ENCODE measurements around the gene BLOC1S3.

The BLOC1S3 gene

GRCh38 chr19:45141203-45141900, 37.2 kb upstream of the BLOC1S3 start:
- TF ChIP-seq, protein P1, sequence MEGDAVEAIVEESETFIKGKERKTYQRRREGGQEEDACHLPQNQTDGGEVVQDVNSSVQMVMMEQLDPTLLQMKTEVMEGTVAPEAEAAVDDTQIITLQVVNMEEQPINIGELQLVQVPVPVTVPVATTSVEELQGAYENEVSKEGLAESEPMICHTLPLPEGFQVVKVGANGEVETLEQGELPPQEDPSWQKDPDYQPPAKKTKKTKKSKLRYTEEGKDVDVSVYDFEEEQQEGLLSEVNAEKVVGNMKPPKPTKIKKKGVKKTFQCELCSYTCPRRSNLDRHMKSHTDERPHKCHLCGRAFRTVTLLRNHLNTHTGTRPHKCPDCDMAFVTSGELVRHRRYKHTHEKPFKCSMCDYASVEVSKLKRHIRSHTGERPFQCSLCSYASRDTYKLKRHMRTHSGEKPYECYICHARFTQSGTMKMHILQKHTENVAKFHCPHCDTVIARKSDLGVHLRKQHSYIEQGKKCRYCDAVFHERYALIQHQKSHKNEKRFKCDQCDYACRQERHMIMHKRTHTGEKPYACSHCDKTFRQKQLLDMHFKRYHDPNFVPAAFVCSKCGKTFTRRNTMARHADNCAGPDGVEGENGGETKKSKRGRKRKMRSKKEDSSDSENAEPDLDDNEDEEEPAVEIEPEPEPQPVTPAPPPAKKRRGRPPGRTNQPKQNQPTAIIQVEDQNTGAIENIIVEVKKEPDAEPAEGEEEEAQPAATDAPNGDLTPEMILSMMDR (conservative IDR thresholded peaks at IDR 0.05; ENCODE audit: low read depth, low read length), result no peak
- H3K4me3 ChIP-seq (ENCODE audit: low read depth, low read length), result no peak overlapping the region
- DNase-seq (ENCODE audit: low read depth), result no peak

DNA sequence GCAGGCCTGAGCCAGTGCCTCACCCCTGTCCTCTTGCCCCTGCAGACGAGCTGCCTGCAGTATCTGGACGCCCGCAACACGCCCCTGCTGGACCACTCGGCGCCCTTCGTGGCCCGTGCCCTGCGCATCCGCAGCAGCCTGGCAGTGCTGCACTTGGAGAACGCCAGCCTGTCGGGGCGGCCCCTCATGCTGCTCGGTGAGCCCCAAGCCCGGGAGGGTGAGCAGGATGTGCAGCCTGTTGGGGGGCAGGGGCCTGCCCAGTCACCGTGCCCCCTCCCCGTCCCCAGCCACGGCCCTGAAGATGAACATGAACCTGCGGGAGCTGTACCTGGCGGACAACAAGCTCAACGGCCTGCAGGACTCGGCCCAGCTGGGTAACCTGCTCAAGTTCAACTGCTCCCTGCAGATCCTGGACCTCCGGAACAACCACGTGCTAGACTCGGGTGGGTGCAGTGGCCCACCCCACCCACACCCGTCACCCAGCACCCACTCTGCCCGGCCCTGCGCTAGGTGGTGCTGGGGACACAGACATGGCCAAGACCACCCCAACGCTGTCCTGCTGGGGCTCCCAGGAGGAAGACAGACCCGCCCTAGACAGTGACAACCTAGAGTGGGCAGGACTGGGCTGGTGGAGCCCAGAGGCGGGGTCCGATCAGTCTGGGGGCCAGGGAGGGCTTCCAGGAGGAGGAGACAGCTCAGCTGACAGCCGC, 36.4 kb upstream of the BLOC1S3 start:
- H3K4me3 ChIP-seq (ENCODE audit: low read depth, low read length), result no peak overlapping the region
- no peak for DNase-seq (ENCODE audit: low read depth)
- TF ChIP-seq, protein P1 (conservative IDR thresholded peaks at IDR 0.05; ENCODE audit: low read depth, low read length), result no peak

- TF ChIP-seq, protein P1 (conservative IDR thresholded peaks at IDR 0.05; ENCODE audit: low read depth, low read length), result no peak
- no peak for DNase-seq (ENCODE audit: low read depth)
- H3K4me3 ChIP-seq (ENCODE audit: low read depth, low read length), result no peak overlapping the region
Measured at GRCh38 chr19:45142726-45143110, 35.9 kb upstream of the BLOC1S3 start.

DNA sequence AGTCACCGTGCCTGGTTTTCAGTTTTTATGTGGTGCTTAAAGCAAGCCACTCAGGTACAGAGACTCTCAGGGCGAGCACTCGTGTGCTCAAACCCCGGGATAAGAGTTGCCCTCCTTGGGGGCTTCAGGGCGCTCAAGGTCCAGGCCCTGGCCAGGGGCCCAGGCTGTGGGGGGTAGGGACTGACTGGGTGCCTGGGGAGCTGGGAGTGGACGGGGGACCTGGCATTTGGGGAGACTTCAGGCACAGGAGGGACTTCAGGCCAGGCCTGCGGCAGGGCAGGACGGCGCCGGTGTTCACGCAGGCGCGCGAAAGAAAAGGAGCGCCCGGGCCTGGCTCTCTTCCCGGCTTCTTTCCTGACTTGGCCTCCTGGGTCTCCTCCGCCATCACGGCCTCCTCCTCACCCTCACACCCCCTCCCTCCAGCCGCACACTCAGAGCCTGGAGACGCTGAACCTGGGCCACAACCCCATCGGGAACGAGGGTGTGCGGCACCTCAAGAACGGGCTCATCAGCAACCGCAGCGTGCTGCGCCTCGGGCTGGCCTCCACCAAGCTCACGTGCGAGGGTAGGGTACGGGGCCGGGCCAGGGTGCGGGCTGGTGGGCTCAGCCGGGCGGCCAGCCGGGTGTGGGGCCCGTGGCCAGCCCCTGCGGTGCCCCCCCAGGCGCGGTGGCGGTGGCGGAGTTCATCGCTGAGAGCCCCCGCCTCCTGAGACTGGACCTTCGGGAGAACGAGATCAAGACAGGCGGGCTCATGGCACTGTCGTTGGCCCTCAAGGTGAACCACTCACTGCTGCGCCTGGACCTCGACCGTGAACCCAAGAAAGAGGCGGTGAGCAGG, 33.9 kb upstream of the BLOC1S3 start:
- no peak overlapping the region for H3K4me3 ChIP-seq (ENCODE audit: low read depth, low read length)
- no peak for DNase-seq (ENCODE audit: low read depth)
- TF ChIP-seq, protein P1 (conservative IDR thresholded peaks at IDR 0.05; ENCODE audit: low read depth, low read length), result no peak

GRCh38 chr19:45145270-45146189, 33.1 kb upstream of the BLOC1S3 start:
- TF ChIP-seq, protein P1 (conservative IDR thresholded peaks at IDR 0.05; ENCODE audit: low read depth, low read length), result no peak
- H3K4me3 ChIP-seq (ENCODE audit: low read depth, low read length), result no peak overlapping the region
- no peak for DNase-seq (ENCODE audit: low read depth)

DNA sequence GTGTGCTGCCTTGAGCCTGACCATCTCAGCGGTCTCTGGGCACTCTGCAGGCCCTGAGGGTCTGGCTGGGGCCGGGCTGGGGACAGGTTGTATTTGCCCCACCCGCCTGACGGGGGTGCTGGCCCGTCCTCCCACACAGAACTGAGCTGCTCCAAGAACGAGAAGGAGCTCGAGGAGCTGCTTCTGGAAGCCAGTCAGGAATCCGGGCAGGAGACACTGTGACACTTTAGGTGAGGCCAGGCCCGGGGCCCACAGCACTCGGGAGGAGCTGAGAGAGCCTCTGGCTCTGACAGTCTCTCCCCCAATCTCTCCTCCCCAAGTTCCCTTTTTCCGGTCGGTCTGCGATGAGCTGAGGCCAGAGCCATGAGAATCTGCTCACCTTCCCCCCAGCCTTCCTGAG, 32.3 kb upstream of the BLOC1S3 start:
- no peak for DNase-seq (ENCODE audit: low read depth)
- no peak overlapping the region for H3K4me3 ChIP-seq (ENCODE audit: low read depth, low read length)
- TF ChIP-seq, protein P1 (conservative IDR thresholded peaks at IDR 0.05; ENCODE audit: low read depth, low read length), result no peak
